ENCODE measurements around the gene PALLD.

PALLD gene

GRCh38 chr4:168831919-168832762 is 335.3 kb downstream of the PALLD start:
- DNase-seq (ENCODE audit: low read depth in 2 of 2) = peak; percentile 41 to 43

GRCh38 chr4:168832763-168833575 is 336.1 kb downstream of the PALLD start:
- DNase-seq (ENCODE audit: low read depth in 2 of 2) = no peak

GRCh38 chr4:168833881-168834280 is 337.0 kb downstream of the PALLD start:
- no peak for DNase-seq (ENCODE audit: low read depth in 2 of 2)

- DNase-seq (ENCODE audit: low read depth in 2 of 2) = no peak
Measured at GRCh38 chr4:168835880-168836454, 339.1 kb downstream of the PALLD start.

GRCh38 chr4:168836490-168836889 is 339.6 kb downstream of the PALLD start:
- DNase-seq (ENCODE audit: low read depth in 2 of 2) = no peak

- no peak for DNase-seq (ENCODE audit: low read depth in 2 of 2)
Measured at GRCh38 chr4:168837922-168838321, 341.1 kb downstream of the PALLD start.

GRCh38 chr4:168839758-168840391 is 343.0 kb downstream of the PALLD start:
- no peak for DNase-seq (ENCODE audit: low read depth in 2 of 2)

GRCh38 chr4:168840392-168840763 is 343.5 kb downstream of the PALLD start:
- DNase-seq (ENCODE audit: low read depth in 2 of 2) = no peak

GRCh38 chr4:168841000-168841671 is 344.3 kb downstream of the PALLD start:
- DNase-seq (ENCODE audit: low read depth in 2 of 2) = no peak

GRCh38 chr4:168841672-168842019 is 344.8 kb downstream of the PALLD start:
- DNase-seq (ENCODE audit: low read depth in 2 of 2) = no peak

GRCh38 chr4:168842186-168842585 is 345.3 kb downstream of the PALLD start:
- DNase-seq (ENCODE audit: low read depth in 2 of 2) = no peak

- no peak for DNase-seq (ENCODE audit: low read depth in 2 of 2)
Measured at GRCh38 chr4:168843635-168844034, 346.8 kb downstream of the PALLD start.

GRCh38 chr4:168844353-168845049 is 347.6 kb downstream of the PALLD start:
- DNase-seq (ENCODE audit: low read depth in 2 of 2) = no peak

- no peak for DNase-seq (ENCODE audit: low read depth in 2 of 2)
Measured at GRCh38 chr4:168845897-168846296, 349.0 kb downstream of the PALLD start.

GRCh38 chr4:168846414-168846813 is 349.6 kb downstream of the PALLD start:
- DNase-seq (ENCODE audit: low read depth in 2 of 2) = no peak

- DNase-seq (ENCODE audit: low read depth in 2 of 2) = no peak
Measured at GRCh38 chr4:168847771-168848502, 351.1 kb downstream of the PALLD start.

GRCh38 chr4:168849030-168849675 is 352.3 kb downstream of the PALLD start:
- no peak for DNase-seq (ENCODE audit: low read depth in 2 of 2)

GRCh38 chr4:168849997-168850396 is 353.1 kb downstream of the PALLD start:
- DNase-seq (ENCODE audit: low read depth in 2 of 2) = no peak

GRCh38 chr4:168852387-168852786 is 355.5 kb downstream of the PALLD start:
- no peak for DNase-seq (ENCODE audit: low read depth in 2 of 2)

Data from stimulated activated CD4-positive, alpha-beta T cell treated with anti-CD3 and anti-CD28 coated beads, Interleukin-12 subunit alpha, Interleukin-12 subunit beta, amount 100 ng/mL, for 24 hours (primary cell).